ENCODE measurements around the gene ZNF429.
"Not testable (repeated sequence)": the region's sequence is repeated elsewhere in the genome, so short reads cannot be mapped to it uniquely, and the experiment has no call there.

Gene ZNF429

GRCh38 chr19:21519488-21519887 is 14.1 kb downstream of the ZNF429 start:
- no peak for DNase-seq

- no peak for DNase-seq
Measured at GRCh38 chr19:21532904-21533303, 27.5 kb downstream of the ZNF429 start.

- DNase-seq: not testable (repeated sequence)
Measured at GRCh38 chr19:21536741-21537290, 31.4 kb downstream of the ZNF429 start.

DNA sequence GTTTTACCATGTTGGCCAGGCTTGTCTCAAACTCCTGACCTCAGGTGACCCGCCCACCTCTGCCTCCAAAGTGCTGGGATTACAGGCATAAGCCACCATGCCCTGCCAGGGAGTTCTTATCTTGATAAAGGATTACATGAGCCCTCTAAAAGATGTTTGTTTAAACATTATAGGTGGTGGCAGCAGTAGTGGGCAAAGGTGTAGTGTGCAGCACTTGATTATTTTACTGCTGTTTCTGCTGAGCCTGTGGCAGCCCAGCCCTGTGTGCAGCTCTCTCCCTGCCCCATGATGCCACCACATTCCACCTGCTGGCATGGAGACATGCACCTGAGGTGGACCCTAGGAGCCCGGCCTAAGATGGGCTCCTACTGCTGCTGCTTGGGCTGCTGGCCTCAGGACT is 54.0 kb downstream of the ZNF429 start:
- no peak for DNase-seq

DNA sequence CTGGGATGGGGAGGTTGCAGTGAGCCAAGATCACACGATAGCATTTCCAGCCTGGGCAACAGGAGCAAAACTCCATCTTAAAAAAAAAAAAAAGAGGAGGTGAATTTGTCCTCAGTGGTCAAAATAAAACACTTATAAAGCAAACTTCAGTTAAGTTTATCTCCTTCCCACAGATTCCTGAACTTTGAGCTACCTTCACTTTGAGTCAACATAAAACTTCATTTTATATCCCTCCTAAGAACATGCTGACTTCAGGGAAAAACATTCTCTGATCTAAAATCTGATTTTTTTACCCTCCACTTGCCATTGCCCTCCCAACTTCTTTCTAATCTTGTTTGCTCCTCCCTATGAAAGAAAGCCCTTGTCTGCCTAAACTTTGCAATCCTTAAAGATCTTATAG is 59.0 kb downstream of the ZNF429 start:
- no peak for DNase-seq

DNA sequence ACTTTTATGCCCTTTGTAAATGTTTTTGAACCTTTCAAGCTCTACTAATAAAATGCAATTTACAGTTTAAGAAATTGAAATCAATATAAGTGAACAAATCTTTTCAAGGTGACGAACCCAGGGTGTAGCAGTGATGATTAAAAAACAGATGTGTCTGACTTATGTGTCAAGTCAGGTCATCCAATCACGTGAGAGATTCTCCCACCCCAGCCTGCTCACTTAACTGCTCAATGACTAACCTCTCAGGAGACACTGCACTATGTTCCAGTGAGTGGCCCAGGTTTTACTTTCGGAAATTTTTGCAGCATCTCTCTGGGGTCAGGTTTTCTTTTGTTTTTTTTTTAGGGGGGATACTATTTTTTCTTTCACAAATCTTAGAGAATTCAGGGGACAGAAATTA is 60.7 kb downstream of the ZNF429 start:
- DNase-seq: no peak

GRCh38 chr19:21567806-21568205 is 62.4 kb downstream of the ZNF429 start:
- not testable (repeated sequence) for DNase-seq

DNA sequence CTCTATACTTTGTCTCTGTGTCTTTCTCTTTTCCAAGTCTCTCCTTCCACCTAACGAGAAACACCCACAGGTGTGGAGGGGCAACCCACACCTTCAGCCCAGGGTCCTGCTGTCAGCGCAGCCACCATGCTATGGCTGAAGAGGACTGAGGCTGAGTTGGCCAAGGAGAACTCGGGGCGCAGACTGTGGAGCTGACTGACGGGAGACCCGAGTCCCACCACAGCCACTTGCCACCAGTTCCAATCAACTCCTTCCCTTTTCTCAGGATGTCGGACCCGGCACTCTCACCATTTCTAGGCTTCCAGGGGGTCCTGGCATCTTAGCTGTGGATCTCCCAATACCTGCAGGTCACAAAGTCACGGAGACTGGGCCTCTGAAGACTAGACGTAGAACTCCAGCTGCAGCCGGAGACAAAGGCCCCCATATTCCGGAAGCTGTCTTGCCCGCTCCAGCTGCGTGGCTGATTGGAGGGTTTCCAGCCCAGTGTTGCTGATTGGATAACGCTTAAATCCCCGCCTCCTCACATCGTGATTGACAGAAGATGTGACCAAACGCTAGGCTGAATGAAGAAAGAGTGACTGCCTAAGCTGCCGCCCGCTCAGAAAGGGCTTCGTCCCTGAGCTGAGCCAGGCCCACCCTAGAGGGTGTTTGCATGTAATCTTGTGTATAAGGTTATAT is 63.6 kb downstream of the ZNF429 start:
- DNase-seq: no peak

DNA sequence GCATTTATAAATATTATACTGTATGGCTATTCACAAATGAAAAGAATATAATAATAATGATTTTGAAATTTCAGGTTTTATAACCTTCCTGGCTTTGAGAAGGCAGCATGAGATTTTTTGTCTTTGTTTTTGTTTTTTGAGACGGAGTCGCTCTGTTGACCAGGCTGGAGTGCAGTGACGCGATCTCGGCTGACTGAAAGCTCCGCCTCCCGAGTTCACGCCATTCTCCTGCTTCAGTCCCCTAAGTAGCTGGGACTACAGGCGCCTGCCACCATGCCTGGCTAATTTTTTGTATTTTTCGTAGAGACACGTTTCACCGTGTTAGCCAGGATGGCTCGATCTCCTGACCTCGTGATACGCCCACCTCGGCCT is 64.1 kb downstream of the ZNF429 start:
- no peak for DNase-seq

GRCh38 chr19:21571316-21571715 is 65.9 kb downstream of the ZNF429 start:
- DNase-seq: no peak

DNA sequence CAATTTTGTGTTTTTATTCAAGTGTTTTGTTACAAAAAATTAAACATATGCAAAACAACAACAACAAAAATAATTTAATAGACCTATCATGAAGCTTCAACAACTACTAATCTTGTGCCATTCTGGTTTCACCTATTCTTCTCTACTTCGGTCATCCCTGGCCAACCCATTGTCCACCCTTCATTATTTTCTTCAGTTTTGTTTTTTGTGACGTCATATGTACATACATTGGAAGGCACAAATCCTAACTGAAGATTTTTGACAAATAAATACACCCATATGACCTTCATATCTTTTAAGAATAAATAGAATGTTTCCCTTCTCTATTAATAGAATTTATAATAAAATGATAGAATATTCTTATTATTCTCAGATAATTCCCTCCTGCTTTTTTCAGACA is 69.2 kb downstream of the ZNF429 start:
- DNase-seq: no peak

DNA sequence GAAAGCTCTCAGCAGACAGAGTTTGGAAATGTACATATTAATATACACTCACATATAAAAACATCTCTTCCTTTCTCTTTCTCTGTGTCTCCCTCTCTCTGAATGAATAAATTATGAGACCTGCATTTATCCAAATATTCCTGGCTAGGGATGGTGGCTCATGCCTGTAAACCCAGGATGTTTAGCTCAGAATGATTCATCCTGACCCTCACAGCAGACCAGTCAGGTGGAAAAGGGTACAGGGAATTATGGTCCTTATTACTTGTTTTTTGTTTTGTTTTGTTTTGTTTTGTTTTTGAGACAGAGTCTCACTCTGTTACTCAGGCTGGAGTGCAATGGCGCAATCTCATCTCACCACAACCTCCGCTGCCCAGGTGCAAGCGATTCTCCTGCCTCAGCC is 71.1 kb downstream of the ZNF429 start:
- DNase-seq: no peak

DNA sequence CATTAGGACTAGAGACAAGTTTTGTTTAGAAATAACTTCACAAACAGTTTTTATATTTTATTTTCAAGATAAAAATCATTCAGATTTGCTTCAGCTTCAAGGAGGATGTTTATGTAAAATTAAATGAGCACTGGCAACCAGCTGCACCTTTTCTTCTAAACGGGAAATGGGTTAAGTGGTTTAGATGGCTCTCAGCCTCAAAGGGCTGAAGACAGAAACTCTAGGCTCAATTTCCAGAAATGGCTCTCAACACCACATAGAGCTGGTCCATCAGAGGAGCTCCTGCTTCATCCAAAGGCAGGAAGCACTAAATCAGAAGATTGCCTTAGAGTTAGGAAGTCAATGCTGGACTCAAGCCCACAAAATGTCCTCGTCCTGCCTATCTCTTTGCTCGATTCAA is 74.7 kb downstream of the ZNF429 start:
- no peak for DNase-seq

- no peak for DNase-seq
Measured at GRCh38 chr19:21580818-21581217, 75.4 kb downstream of the ZNF429 start.

DNA sequence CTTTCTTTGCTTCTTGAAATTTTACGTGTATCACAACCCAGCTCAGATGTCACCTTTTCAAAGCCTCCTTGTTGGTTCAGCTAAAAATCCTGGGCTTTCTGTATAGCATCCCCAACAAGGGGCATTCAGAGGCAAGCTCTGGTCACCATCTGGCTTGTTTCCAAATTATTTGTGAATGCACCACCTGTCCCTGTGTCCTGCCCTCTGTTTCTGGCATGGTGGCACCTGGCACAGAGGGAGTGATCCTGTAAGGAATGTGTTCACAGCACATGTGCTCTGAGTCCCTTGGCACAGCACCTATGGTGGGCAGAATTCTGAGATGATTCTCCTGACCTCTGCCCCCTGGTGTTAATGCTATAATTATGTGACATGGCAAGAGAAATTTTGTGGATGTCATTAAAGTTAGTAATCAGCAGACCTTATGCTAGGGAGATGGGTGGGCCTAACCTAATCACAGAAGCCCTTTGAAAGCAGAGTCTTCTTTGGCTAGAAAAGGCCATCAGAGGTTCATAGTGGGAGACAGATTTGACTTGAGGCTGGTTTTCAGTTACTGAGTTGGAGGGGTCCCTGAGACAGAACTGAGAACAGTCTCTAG is 76.3 kb downstream of the ZNF429 start:
- no peak for DNase-seq

- DNase-seq: no peak
Measured at GRCh38 chr19:21584537-21584936, 79.1 kb downstream of the ZNF429 start.

DNA sequence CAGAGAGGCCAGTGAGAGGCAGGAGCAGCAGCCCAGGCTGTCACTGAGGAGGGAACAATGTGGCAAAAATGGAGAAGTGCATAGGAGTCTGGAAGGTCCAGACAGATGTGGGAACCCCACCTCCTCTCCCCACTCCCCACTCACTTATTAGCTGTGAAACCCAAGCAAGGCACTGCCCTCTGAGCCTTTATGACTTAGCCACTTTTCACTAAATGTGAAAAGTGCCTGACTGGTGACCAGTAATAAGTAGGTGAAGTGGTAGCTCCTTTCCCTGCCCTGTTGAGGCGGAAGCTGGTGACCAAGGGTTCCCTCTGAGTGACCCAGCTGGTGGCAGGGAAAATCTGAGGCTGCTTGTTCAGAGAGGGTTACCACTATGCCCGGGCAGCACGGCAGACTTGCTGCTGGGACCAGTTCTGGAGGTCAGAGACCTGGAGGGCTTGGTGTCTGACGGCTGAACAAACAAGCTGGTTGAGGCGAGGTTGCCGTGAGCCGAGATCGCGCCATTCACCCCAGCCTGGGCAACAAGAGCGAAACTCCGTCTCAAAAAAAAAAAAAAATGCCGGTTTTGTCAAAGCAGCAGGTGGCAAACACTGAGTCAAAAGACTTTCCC is 80.0 kb downstream of the ZNF429 start:
- no peak for DNase-seq

- DNase-seq: no peak
Measured at GRCh38 chr19:21586311-21587116, 81.1 kb downstream of the ZNF429 start.

GRCh38 chr19:21587117-21587461 is 81.7 kb downstream of the ZNF429 start:
- DNase-seq: no peak

- no peak for DNase-seq
Measured at GRCh38 chr19:21587549-21587948, 82.1 kb downstream of the ZNF429 start.

GRCh38 chr19:21588065-21588601 is 82.7 kb downstream of the ZNF429 start:
- no peak for DNase-seq

DNA sequence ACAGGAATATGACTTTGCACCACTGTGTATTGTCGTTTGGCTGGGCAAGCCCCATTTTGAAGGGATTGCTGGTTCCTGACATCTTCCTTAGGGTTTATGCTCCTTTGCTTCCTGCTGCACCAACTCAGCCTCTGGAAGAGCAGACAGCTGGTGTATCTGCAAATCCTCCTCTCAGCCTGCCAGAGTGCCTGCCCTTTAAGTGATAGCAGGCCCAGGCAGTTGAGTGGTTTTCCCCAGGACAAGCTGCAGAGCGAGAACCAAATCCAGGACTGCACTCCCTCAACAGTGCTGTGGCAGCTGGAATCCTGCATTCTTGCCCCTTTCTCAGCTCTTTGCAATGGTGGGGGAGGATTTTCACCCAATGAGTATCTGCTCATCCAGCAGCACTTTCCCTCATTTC is 85.5 kb downstream of the ZNF429 start:
- no peak for DNase-seq

- no peak for DNase-seq
Measured at GRCh38 chr19:21593008-21593481, 87.6 kb downstream of the ZNF429 start.

Measured in NCI-H446 (cell line).